Measurements from ENCODE around the gene AFAP1.

AFAP1 gene

DNA sequence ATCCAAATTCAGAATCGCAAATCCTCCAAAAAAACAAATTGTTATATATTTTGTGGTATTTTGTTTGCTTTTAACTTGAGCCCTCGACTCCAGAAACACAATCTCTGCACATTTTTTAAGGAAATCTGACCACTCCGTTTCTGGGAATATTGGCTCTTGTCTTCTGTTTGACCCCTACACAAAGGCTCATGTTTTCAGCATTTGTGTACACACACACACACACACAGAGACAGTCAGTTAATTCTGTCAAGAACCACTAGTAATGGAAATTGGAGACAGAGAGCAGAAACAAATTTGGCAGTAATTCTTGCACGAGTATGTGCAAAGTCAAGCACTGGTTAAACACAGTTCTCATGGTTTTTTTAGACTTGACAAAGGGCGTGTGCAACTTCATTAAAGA, 115.4 kb downstream of the AFAP1 start:
- DNase-seq (ENCODE audit: low read depth in 3 of 3, low spot score in 1 of 3) = no peak

DNA sequence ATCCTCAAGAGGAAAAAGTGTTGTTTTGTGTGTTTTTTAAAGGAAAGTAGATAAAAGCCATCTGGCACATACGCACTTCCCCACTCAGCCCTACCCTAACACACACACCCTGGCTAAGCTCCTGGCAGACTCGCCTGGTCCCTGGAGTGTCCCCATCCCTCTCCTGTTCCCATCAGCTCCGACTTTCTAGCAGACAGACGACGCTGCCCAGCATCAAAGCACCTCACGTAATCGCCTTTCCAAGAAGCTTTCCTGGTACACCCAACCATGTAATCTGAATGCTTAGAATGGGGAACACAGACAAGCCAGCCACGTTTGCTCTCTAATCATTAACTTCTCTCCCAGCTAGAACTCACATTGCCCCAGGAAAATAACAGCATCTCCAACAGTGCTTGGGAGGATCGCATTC, 116.2 kb downstream of the AFAP1 start:
- no peak for DNase-seq (ENCODE audit: low read depth in 3 of 3, low spot score in 1 of 3)

DNA sequence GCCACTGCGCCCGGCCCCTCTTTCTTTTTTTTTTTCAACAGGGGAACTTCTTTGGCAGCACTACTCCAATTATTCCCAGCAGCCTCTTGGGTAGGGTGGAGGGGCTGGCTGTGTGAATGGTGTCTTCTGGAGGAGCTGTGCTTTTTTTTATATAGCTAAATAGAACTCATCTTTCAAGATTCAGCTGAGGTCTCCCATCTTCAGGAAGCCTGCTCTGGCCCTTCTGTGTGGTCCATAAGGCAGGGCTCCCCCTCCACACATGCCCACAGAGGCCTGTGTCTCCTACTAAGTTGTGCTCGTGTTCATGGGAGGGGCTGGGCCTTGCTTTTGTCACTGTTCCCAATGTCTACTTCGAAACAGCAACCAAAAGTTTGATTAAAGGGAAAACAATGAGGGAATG, 116.8 kb downstream of the AFAP1 start:
- no peak for DNase-seq (ENCODE audit: low read depth in 3 of 3, low spot score in 1 of 3)

DNA sequence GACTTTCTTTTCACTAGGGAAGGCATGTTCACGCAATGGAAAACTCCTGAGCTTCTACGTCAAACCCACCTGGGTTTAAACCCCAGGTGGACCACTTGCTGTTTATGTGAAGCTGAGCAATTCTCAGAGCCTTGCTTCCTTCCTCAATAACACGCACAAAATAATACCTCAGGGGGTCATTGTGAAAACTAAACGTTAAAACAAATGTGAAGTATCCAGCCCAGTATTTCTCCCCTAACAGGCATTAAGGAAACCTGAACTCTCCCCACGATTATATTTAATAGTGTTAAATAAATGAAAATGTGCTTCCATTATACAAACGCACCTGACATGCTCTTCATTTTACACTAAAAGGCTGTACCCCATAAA, 117.5 kb downstream of the AFAP1 start:
- DNase-seq (ENCODE audit: low read depth in 3 of 3, low spot score in 1 of 3) = no peak

DNA sequence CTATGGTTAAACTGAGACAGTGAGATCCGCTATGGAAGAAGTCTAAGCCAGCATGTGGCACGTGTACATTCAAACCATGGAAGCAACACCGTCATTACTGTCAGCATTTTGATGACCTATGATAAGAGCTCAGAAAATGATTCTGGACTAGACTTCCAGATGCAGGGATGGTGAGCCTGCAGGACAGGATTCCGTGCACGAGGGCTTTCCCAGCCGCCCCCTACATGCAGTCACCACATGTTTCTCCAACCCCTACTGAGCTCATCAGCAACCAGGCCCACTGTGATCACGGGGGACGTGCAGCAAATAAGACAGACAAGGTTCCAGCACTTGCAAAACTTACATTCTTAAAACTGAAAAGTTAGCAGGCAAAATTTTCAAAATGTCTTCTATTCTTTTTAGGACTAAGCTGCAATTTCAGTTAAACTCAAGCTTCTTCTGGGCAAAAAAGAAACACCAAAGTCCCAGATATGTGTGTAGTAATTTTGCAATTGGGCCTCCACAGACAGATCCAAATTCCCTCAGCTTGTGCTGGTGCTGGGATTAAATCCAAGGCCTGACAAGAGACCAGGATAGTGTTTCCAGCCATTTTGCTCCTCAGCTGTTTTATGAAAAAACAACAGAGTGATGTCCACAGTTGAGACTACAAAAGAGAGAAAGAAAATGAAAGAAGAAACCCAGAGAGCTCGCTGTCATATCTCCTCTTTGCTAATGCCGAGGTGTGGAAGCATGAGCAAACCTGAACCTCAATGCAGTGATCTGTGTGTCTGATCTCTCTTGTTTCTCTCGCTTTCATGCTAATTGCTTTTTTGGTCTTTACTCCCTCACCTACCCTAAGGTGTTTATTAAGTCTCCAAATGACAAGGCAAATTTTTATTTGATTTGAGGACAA, 118.2 kb downstream of the AFAP1 start:
- DNase-seq (ENCODE audit: low read depth in 3 of 3, low spot score in 1 of 3) = no peak

DNA sequence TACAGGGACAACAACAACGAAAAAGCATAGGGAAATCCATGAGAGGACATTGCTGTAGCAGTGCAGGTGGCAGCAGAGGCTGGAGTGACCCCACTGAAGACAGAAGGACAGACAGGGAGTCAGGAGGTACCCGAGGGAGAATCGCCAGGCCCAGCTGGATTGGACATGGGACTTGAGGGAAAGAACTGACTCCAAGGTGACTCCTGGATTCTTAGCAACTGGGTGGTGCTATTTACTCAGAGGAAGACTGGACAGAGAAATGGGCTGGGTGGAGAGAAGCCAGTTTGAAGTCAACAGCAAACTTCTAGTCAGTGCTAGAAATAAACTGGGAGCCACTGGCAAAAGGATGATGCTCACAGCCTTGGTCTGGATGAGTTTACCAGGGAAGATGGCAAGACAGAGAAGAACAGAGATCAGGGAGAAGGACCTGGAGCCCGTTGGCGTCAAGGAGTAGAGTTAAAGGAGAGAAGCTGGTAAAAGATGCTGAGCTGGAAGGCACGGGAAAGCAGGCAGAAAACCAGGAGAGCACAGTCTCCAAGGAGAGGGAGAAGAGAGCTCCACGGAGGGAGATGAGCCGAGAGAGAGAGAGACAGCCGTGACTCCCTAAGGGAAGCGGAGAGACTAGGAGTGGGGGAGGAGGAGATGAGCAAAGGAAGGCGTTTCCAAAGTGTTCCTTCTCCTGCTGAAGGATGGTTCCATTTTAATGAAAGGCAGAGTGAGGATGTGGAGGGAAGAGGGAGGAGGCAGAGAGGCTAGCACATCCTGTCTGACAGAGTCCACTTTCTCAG, 119.4 kb downstream of the AFAP1 start:
- DNase-seq (ENCODE audit: low read depth in 3 of 3, low spot score in 1 of 3) = no peak

DNA sequence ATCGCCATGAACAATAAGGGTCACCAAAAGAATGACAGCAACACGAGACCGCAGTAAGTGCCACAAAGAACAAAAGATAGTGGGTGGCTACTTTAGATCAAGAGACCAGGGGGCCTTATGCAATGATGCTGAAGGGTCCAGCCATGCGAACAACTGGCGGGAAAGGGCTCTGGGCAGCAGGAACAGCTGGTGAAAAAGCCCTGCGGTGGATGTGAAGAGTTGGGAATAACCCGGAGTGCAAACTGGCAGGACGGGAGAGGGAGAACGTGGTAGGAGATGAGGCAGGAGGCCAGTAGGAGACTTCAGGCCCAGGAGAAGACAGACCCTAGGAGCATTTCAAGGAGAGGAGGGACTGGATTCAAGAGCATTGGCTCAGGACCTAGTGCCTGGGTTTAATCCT, 120.2 kb downstream of the AFAP1 start:
- DNase-seq (ENCODE audit: low read depth in 3 of 3, low spot score in 1 of 3) = no peak

DNA sequence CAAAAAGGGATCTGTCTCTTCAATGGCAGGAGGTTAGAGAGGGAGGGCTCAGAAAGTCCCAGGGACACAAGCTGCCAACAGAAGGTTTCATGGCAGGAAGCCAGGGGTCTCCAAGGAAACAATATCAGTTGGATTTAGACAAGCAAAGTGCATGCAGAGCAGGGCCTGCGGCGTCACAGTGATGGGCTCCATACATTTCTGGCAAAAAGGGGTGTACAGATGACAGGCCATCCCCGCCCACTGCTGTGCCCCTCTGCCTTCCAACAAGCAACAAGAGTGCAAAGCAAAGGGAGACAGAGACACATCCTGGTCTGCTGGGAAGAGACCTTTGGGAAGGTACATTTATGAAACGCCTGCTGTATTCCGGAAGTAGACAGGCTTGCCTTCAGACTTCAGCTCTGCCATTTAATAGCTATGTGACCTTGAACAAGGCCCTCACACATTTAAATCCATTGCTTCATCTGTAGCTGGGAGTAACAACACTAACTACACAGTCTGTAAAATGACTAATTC, 121.2 kb downstream of the AFAP1 start:
- DNase-seq (ENCODE audit: low read depth in 3 of 3, low spot score in 1 of 3) = no peak

DNA sequence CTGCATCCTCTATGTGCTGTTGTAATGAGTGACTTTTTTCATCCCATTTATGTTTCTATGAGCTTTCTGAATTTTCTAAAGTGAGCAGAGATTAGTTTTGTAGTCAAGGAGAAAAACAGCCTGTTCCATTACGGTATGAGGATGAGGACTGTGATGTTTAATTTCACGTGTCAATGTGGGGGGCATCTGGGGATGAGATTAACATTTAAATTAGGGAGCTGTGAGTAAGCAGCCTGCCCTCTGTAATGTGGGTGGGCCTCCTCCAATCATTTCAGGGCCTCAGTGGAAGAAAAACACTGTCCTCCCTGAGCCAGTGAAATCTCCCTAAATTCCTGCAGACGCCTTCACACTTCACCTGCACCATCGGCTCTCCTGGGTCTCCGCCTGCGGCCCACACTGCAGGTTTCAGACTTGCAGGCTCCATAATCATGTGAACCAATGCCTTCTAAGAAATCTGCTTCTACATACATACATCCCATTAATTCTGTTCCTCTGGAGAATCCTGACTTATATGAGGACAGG, 121.7 kb downstream of the AFAP1 start:
- no peak for DNase-seq (ENCODE audit: low read depth in 3 of 3, low spot score in 1 of 3)

DNA sequence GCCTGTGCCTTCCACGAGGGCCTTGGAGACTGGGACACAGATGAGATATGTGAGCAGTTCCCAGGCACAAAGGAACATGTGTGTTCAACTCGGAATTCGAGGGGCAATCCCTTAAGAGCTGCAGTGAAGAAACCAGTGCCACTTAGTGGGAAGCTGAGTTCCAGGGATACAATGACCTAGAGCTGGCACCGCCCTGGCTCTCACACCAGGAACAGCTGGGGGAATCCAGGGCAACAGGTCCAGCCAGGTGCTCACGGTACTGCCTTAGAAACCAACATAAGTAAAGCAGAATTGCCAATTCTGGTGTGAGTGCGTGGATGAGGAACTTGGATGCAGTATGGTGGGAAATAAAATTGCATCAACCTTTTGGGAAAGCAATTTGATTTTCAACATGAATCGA, 122.9 kb downstream of the AFAP1 start:
- no peak for DNase-seq (ENCODE audit: low read depth in 3 of 3, low spot score in 1 of 3)

DNA sequence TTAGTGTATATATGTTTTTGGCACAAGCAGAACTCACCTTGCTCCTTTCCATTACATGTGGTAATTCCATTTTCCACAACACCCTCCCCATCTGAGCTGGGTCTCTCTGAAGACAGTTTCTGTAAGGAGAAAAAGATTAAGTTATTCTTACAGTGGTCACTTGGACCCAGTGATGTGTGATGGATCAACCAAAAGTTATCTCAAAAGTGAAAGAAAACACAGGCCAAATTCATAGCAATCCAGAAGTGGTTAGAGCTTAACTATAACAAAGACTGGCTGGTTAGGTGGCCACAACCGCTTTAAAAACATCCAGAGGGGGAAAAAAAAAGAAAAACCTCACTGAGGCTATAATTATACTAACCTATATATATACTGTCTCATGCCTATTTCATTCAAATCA, 123.7 kb downstream of the AFAP1 start:
- DNase-seq (ENCODE audit: low read depth in 3 of 3, low spot score in 1 of 3) = no peak

DNA sequence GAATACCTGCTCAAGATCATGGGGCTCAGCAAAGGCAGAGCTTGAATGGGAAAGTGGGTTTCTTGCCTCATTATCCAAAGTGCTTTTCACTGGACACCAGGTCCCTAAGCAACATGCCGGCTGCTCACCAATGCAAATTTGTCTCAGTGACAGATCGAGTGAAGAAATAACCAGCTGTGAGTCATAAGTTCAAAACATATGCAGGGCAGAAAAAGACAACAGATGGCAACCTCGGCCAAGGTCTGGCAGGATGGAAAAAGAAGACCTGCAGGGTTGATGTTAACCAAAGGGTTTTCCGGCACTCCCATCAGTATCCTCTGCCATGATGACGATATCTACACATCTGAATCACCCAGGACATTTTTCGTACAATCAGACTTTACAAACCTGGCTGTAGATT, 124.1 kb downstream of the AFAP1 start:
- no peak for DNase-seq (ENCODE audit: low read depth in 3 of 3, low spot score in 1 of 3)

DNA sequence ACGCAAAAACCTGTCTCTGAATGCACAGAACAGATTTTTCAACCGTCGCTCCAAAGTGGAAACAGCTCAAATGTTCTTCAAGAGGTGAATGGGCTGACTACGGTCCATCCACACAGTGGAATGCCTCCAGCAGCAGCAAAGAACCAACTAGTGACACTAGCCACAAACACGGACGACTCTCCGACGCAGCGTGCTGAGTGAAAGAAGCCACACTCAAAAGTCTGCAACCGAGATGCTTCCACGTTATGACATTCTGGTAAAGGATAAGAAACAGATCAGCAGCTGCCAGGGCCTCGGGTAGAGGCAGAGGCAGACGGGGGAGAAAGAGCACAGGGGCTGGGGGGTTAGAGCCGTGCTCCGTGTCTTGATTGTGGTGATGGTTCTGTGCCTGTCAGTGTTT, 125.2 kb downstream of the AFAP1 start:
- no peak for DNase-seq (ENCODE audit: low read depth in 3 of 3, low spot score in 1 of 3)

DNA sequence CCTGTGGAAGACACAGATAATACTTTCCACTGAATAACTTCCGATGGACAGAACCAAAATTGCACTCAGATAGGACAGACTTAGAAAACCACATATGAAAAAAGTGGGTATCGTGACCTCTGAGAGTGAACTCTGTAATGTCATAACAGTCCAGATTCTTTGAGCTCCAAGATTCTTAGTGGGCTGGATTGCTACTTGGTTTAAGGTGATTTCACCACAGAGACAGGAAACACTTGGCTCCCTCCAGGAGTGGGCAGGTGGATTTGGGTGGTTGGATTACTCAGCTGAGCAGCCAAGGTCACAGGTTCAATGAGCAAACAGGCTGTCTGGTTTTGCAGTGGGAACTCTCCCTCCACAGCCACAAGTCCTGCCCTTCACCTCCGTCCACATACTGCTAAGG, 126.0 kb downstream of the AFAP1 start:
- DNase-seq (ENCODE audit: low read depth in 3 of 3, low spot score in 1 of 3) = no peak

DNA sequence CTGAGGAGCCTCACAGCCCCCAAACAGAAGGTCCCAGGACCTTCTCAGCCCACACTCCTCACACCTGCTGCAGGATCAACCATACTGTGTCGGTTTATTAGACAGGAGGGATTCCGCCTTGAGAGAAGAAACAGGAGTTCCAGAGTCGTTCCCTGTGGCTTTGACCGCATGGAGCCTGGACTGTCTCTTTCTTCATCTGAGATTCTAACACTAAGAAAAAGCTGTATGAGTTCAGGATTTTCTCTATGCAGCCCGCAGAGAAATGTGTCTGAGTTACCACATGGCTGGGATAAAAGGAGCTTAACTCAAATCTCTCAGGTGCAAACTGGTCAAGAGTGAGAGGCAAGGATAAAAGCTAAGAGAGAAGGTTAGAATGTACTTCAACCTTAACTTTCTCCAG, 126.7 kb downstream of the AFAP1 start:
- no peak for DNase-seq (ENCODE audit: low read depth in 3 of 3, low spot score in 1 of 3)

DNA sequence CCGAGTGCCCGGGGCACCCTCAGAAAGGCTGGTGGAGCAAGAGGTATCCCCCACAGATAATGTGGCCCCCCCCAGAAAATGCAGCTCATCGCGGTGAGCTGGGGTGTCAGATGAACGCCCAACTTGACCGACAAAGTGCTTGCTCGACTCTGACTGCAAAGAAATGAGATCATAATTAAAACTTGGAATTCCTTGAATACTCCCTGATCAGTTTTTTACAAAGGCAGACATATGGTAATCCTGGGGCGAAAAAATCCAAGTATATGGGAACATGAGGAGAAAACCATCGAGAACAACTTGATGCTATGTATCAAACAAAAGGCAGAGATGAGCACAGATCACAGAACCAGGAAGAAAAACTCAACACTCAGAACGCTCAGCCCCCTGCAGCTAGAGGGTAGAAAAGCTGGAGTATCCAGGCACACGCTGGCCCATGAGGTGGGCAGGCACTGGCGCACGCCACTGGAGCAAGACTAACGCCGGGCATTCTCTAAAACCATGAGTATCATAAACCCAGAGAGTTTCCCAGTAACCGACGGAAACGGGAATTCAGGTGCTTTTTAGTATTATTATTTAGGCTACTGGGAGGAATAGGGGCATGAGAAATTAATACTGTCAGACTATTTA, 127.3 kb downstream of the AFAP1 start:
- no peak for DNase-seq (ENCODE audit: low read depth in 3 of 3, low spot score in 1 of 3)

DNA sequence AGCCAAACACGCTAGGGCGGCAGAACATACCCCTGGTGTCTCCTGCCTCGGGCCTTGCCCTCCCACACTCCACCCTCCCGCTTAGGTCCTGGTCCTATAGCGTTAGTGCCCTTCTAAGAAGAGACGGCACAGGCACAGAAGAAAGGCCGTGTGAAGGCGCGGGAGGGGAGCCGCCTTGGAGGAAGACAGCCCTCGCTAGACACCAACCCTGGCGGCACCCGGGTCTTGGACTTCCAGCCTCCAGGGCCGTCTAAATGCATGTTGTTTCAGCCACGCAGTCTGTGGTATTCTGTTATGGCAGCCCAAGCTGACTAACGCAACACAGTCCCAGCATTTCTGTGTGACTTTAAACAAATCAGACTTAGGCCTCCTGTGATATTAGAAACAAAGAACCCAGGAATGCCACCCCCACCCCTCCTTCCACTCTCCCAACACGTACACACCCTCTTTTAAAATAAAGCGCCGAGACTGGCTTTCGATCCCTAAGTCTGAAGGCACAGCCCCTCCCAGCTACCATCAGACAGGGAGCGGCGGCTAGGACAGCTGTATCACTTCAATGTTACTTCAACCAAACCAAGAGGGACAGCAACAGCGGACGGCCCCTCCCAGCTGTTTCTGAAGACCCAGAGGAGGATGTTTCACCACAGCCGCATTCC, 128.0 kb downstream of the AFAP1 start:
- DNase-seq (ENCODE audit: low read depth in 3 of 3, low spot score in 1 of 3) = no peak

DNA sequence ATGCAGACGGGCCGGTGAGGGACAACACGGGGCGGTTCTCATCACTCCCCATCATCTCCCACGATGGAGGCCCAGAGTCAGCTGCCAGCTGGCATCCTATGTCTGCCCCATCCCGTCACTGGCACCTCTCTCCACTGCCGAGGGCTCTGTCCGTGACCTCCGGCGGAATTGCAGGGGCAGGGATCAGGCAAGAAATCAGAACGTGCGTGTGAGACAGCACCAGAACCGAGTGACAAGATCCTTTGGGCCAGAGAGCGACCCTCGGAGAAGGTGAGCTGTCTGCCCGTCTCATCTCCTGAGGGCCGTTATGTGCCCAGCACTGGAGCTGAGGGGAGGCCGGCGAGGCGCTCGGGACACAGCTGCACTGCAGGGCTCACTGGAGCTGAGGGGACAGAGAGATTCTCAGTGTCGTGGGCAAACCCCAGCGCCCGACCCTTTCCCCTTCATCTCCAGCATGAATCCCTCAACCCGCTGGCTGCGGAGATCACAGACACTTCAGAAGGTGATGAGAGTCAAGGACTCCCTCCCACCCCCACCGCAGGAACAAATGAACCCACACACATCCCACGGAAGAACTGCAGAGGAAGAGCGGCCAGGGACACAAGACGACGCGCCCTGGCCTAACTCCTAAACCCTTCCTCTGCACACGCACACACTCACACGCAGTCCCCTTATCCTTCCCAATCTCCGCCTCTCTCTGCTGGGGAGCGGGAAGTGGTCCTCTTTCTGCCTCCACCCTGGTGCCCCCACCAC, 128.7 kb downstream of the AFAP1 start:
- no peak for DNase-seq (ENCODE audit: low read depth in 3 of 3, low spot score in 1 of 3)

DNA sequence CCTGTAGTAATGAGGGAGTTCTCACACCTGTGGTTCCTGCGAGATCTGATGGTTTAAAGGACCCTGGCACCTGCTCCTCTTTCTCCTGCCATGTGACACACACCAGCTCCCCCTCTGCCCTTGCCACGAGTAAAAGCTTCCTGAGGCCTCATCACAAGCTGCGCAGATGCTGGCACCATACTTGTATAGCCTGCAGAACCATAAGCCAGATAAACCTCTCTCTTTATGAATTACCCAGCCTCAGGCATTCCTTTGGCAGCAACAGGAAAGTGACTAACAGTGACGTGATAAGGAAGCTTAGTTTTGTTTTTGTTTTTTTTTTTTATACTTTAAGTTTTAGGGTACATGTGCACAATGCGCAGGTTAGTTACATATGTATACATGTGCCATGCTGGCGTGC, 130.9 kb downstream of the AFAP1 start:
- no peak for DNase-seq (ENCODE audit: low read depth in 3 of 3, low spot score in 1 of 3)

DNA sequence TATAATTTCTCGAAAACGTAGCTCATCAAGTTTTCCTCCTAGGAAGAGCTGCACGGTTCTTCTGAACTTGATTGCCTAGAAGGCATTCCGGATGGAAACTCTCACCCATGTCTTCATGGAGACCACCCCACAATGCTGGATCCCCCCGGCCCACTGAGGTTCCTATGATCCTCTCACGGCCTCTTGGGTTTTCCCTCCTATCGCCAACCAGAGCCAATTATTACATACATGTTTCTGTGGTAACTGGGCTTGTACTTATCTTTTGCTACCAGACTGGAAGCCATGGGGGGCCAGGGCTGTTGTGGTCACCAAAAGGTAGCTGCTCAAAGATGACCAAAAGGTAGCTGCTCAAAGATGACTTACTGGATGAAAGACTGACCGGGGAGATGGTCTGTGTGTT, 131.5 kb downstream of the AFAP1 start:
- no peak for DNase-seq (ENCODE audit: low read depth in 3 of 3, low spot score in 1 of 3)
